Esophagus muscularis mucosa (tissue), 4 donors: ENCODE results near the gene PIP5K1A. TPM values are rescaled to one million over a fixed set of nuclear protein-coding genes. Genes with fewer than 3 reads are reported as not detected.

Experiments
- DNase-seq: peaks from one replicate; pipeline ENCODE4 v3.0.0-alpha.2; 2017; ENCODE audit errors: extremely low spot score
- H3K27ac ChIP-seq, 4 donors: fragments of 200-600 bp; sonication (generic); replicated peaks in 1 of 4; 1 replicate in 3 of 4; 2 replicates in 1 of 4; pipeline ENCODE4 v1.5.1; 2016 to 2019; ENCODE audit warnings: mild to moderate bottlenecking in 1 of 4
- H3K27me3 ChIP-seq, 4 donors: fragments of 200-600 bp; sonication (generic); one replicate each; pipeline versions ENCODE4 v1.5.1 to v1.6.0; 2016 to 2019
- H3K36me3 ChIP-seq, 4 donors: fragments of 200-600 bp; sonication (generic); one replicate each; pipeline ENCODE4 v1.5.1; 2016 to 2019
- H3K4me1 ChIP-seq, 4 donors: fragments of 200-600 bp; sonication (generic); one replicate each; pipeline ENCODE4 v1.5.1; 2016 to 2019
- H3K4me3 ChIP-seq, 4 donors: fragments of 200-600 bp; sonication (generic); 1 replicate in 2 of 4; 2 replicates in 2 of 4; pipeline ENCODE4 v1.5.1; 2016 to 2019; ENCODE audit warnings: mild to moderate bottlenecking in 4 of 4, moderate library complexity in 1 of 4
- H3K9me3 ChIP-seq, 4 donors: fragments of 200-600 bp; sonication (generic); 1 replicate in 3 of 4; 2 replicates in 1 of 4; pipeline ENCODE4 v1.5.1; 2016 to 2019
- EP300 ChIP-seq: sonication (generic); formaldehyde crosslinking; IDR thresholded peaks from one replicate; pipeline ENCODE4 v1.6.1; 2017; ENCODE audit warnings: antibody characterized with exemption
- POLR2A ChIP-seq: fragments of 450-650 bp; IDR thresholded peaks from one replicate; pipeline ENCODE4 v1.6.1; 2017; ENCODE audit warnings: antibody characterized with exemption, moderate library complexity, mild to moderate bottlenecking, low read depth
- POLR2AphosphoS5 ChIP-seq, 2 donors: sonication (generic); formaldehyde crosslinking; IDR thresholded peaks; one replicate each; pipeline ENCODE4 v1.6.1; 2017; ENCODE audit warnings: antibody characterized with exemption in 2 of 2
- WGBS: methylation state at CpG from one replicate; pipeline ENCODE4 v1.1.5; 2018; 5-methylcytosine and 5-hydroxymethylcytosine counted together
- intact Hi-C: fragments of 100-400 bp; cut with DNase I; formaldehyde crosslinking; loops from one replicate; pipeline ENCODE4 v1.15.1; 2023
- total RNA-seq, 4 donors: library from RNA; depleted of rRNA; stranded (reverse); fragments of >200 nt; gene quantifications; one replicate each; pipeline versions ENCODE4 v1.1.0 to v1.2.1, GENCODE V29; 2016
- TF ChIP-seq, protein P1 (sequence below), 3 experiments: fragments of 200-600 bp in 2 of 3; fragments of 450-650 bp in 1 of 3; sonication (generic) in 2 of 3; IDR thresholded peaks; one replicate each; pipeline ENCODE4 v1.5.1; 2017 to 2019; ENCODE audit warnings: antibody characterized with exemption in 3 of 3, mild to moderate bottlenecking in 2 of 3, moderate library complexity in 1 of 3

Gene PIP5K1A, protein sequence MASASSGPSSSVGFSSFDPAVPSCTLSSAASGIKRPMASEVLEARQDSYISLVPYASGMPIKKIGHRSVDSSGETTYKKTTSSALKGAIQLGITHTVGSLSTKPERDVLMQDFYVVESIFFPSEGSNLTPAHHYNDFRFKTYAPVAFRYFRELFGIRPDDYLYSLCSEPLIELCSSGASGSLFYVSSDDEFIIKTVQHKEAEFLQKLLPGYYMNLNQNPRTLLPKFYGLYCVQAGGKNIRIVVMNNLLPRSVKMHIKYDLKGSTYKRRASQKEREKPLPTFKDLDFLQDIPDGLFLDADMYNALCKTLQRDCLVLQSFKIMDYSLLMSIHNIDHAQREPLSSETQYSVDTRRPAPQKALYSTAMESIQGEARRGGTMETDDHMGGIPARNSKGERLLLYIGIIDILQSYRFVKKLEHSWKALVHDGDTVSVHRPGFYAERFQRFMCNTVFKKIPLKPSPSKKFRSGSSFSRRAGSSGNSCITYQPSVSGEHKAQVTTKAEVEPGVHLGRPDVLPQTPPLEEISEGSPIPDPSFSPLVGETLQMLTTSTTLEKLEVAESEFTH
- total RNA-seq: 10 to 100 TPM; 44.7 to 54.9 (median 47.1) TPM

DNA sequence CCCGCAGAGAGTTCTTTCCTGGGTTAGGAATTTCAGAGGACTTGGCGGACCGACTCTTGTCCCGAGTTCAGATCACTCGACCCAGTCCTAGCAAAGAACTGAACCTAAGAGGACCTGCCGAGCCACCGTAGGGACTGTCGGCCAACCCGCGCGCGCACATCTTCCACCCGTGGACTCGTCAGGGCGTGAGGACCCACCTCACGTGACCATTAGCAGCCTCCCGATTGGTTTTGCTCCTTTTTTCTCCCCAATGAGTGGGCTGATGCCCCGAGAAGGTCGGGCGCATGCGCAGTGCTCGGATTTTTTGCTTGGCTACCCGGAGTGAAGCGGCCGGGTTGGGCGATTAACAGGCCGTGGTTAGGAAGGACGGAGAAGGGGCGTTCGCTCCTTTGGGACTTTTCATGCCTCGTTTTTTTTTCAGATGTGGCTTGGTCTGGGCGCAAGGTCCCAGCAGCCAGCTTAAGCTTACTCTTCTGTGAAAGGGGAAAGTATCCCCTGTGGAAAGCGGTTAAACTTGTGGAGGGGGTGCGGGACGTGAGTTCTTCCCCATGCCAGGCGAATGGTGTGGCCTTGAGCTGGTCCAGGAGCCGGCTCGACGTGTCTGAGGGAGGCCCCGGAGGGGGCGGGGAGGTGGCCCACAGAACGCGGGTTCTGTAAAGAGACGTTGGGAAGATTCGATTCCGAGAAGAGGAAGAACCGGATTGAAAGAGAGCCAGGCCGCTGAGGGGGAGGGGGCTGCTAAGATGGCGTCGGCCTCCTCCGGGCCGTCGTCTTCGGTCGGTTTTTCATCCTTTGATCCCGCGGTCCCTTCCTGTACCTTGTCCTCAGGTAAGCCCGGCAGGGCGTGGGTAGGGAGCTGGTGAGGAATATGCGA is at the start of gene PIP5K1A:
Gene PIP5K1A (plus strand): TSS at position 299 of the 874 bp plus-strand sequence. CDS start 445 bp downstream, at position 744.
- no peaks in the 10 kb centered on the region for H3K27me3 ChIP-seq
- peaks cover 45 to 71% (median 64%) of the 10 kb centered on the region in 4 donors for H3K4me1 ChIP-seq
- intact Hi-C loops: no loop called here
- peak; percentile 100 for DNase-seq
- H3K9me3 ChIP-seq: no peaks in the 10 kb centered on the region
- H3K27ac ChIP-seq: peak within 1 kb of the TSS; percentile 92 to 96 (median 95)
- H3K36me3 ChIP-seq: peaks cover 5 to 13% (median 13%) of the 10 kb centered on the region in 4 donors
- peak within 1 kb of the TSS; percentile 82 to 92 (median 86) for H3K4me3 ChIP-seq
- TF ChIP-seq, protein P1, sequence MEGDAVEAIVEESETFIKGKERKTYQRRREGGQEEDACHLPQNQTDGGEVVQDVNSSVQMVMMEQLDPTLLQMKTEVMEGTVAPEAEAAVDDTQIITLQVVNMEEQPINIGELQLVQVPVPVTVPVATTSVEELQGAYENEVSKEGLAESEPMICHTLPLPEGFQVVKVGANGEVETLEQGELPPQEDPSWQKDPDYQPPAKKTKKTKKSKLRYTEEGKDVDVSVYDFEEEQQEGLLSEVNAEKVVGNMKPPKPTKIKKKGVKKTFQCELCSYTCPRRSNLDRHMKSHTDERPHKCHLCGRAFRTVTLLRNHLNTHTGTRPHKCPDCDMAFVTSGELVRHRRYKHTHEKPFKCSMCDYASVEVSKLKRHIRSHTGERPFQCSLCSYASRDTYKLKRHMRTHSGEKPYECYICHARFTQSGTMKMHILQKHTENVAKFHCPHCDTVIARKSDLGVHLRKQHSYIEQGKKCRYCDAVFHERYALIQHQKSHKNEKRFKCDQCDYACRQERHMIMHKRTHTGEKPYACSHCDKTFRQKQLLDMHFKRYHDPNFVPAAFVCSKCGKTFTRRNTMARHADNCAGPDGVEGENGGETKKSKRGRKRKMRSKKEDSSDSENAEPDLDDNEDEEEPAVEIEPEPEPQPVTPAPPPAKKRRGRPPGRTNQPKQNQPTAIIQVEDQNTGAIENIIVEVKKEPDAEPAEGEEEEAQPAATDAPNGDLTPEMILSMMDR (IDR thresholded peaks at IDR 0.05): peak in 1 of 3 experiments; percentile 13
- TF ChIP-seq POLR2A (peak; percentile 70), EP300 (no peak), POLR2AphosphoS5 (IDR thresholded peaks at IDR 0.05) (peak; percentile 96 to 98)
- 1% methylated on average over 54 of the region's 60 CpGs for WGBS

DNA sequence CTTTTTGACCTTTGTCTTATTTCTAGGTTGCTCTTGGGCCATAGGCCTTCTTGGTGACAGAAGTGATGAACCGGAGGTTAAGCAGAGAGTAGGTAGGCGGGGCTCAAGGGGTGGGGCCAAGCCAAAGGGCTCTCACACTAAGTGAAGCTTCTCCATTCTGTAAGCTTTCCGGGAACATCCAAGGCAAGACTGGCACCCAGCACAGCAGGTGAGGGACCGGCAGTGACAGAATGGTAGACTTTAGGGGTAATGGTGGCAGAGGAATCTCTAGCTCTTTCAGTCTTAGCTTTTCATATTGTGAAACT is 41.9 kb upstream of the PIP5K1A start, which contains the start of gene TNFAIP8L2:
Gene TNFAIP8L2 (plus strand): TSS at position 135 of the 305 bp plus-strand sequence. CDS start 2,049 bp downstream, outside the sequence.
- H3K36me3 ChIP-seq: peaks cover 13 to 61% (median 49%) of the 10 kb centered on the region in 4 donors
- DNase-seq: no peak
- WGBS: 64% methylated on average over 4 of the region's 4 CpGs
- H3K27ac ChIP-seq: peak within 1 kb of the TSS in 2 of 4 donors; percentile 3 to 25
- intact Hi-C loops: loop anchor here (2.0 to 5.0 kb wide), 2 partner anchors 58 to 129 kb away; no protein-coding TSS in a partner anchor
- no peaks in the 10 kb centered on the region for H3K27me3 ChIP-seq
- H3K4me1 ChIP-seq: peaks cover 5 to 19% (median 17%) of the 10 kb centered on the region in 4 donors
- no peaks in the 10 kb centered on the region for H3K9me3 ChIP-seq
- H3K4me3 ChIP-seq: peak within 1 kb of the TSS; percentile 27 to 46 (median 32)
- TF ChIP-seq POLR2A: no peak

DNA sequence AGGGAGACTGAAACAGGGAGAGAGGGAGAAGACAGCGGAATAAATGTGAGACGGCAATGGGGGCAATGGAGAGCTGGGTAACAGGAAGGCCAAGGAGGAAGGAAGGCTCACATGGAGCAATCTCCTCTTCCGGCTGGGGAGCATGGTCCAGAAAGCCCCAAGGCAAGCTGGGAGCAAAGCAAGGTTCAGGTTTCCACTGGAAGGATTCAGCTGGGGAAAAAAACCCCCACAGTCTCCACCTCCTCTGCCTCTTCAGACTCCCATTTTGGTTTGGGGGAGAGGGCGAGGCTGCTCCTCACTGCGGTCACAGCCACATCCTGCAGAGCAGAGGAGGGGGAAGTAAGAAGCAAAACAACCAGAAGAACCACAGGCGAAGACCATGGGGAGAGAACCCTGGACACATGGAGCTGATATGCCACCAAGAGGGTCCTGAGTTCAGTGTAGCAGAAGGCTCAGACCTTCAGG is 41.3 kb upstream of the PIP5K1A start:
- H3K27ac ChIP-seq: peak overlapping the region in 2 of 4 donors; percentile 3 to 25
- no peak for DNase-seq
- H3K4me1 ChIP-seq: peaks cover 5 to 19% (median 17%) of the 10 kb centered on the region in 4 donors
- WGBS: 71% methylated on average over 6 of the region's 6 CpGs
- peak overlapping the region; percentile 27 to 46 (median 32) for H3K4me3 ChIP-seq
- intact Hi-C loops: loop anchor here (2.0 to 5.0 kb wide), 2 partner anchors 58 to 130 kb away; no protein-coding TSS in a partner anchor
- H3K27me3 ChIP-seq: no peaks in the 10 kb centered on the region
- no peak for TF ChIP-seq POLR2A
- no peak for TF ChIP-seq EP300
- no peak for TF ChIP-seq POLR2AphosphoS5 (IDR thresholded peaks at IDR 0.05)
- TF ChIP-seq, protein P1 (IDR thresholded peaks at IDR 0.05): no peak
- H3K36me3 ChIP-seq: peaks cover 17 to 67% (median 55%) of the 10 kb centered on the region in 4 donors
- H3K9me3 ChIP-seq: no peaks in the 10 kb centered on the region

DNA sequence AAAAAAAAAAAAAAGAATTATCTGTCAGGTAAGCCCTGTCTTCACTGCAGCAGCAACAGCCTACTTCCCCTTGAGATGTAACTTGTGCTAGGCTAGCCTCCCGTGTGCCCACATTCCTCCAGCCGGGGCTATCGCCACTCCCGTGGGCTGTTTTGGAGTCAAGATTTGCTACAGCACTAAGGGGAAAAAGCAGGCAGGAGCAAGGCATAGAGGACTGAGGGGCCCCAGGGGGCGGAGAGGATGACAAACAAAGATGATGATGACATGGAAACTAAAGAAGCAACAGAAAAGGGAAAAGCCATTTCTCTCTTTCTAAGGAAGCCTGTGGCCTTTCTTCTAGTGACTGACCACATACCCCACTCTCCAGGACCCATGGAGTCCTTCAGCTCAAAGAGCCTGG is 40.0 kb upstream of the PIP5K1A start:
- H3K9me3 ChIP-seq: no peaks in the 10 kb centered on the region
- intact Hi-C loops: loop anchor here (5.0 kb wide), 1 partner anchor 131 kb away; no protein-coding TSS in a partner anchor
- TF ChIP-seq, protein P1 (IDR thresholded peaks at IDR 0.05): no peak
- TF ChIP-seq POLR2AphosphoS5 (IDR thresholded peaks at IDR 0.05): no peak
- no peak for TF ChIP-seq EP300
- no peak for TF ChIP-seq POLR2A
- H3K27ac ChIP-seq: no peak overlapping the region
- no peak overlapping the region for H3K4me3 ChIP-seq
- H3K4me1 ChIP-seq: peaks cover 5 to 26% (median 25%) of the 10 kb centered on the region in 4 donors
- H3K36me3 ChIP-seq: peaks cover 17 to 67% (median 56%) of the 10 kb centered on the region in 4 donors
- WGBS: 66% methylated on average over 5 of the region's 5 CpGs
- no peak for DNase-seq
- no peaks in the 10 kb centered on the region for H3K27me3 ChIP-seq
